WTC11 (cell line): Measurements from ENCODE around the gene NCKAP5L. TPM values are rescaled to one million over a fixed set of nuclear protein-coding genes. Genes with fewer than 3 reads are reported as not detected.

Experiments used
- ATAC-seq: fragments of 200-7000 bp; cut with Tn5 transposase; 2 replicates; pipeline ENCODE4 v1.10.0; 2021; ENCODE audit warnings: mild to moderate bottlenecking, moderate library complexity
- CTCF ChIA-PET: fragments of 300-600 bp; sonication (Branson Sonifier 250); formaldehyde crosslinking; loops from one replicate; lab custom pipeline; 2021; ENCODE audit warnings: antibody characterized with exemption; lab: Charles Lee
- POLR2A ChIA-PET: fragments of 350-600 bp; sonication (Branson Sonifier 250); formaldehyde crosslinking; loops from one replicate; lab custom pipeline; 2021; ENCODE audit warnings: antibody characterized with exemption; lab: Charles Lee
- DNase-seq: peaks from one replicate; pipeline ENCODE4 v3.0.0; 2021; ENCODE audit warnings: low spot score
- H3K27ac Mint-ChIP-seq: 2 replicates; pipeline ENCODE4 v1.8.0; 2021; ENCODE audit warnings: mixed read lengths
- H3K27me3 Mint-ChIP-seq: 2 replicates; pipeline ENCODE4 v1.8.0; 2021; ENCODE audit warnings: low read depth, mild to moderate bottlenecking, moderate library complexity, mixed read lengths
- H3K36me3 Mint-ChIP-seq: 2 replicates; pipeline ENCODE4 v1.8.0; 2021; ENCODE audit warnings: mixed read lengths
- H3K4me1 Mint-ChIP-seq: 2 replicates; pipeline ENCODE4 v1.8.0; 2022; ENCODE audit warnings: mixed read lengths
- H3K4me3 Mint-ChIP-seq: 2 replicates; pipeline ENCODE4 v1.8.0; 2021; ENCODE audit warnings: mild to moderate bottlenecking, moderate library complexity, mixed read lengths
- H3K9me3 Mint-ChIP-seq: 2 replicates; pipeline ENCODE4 v1.8.0; 2021; ENCODE audit warnings: mixed read lengths
- ARID4B ChIP-seq: sonication (generic); formaldehyde crosslinking; IDR thresholded peaks from 2 replicates; pipeline ENCODE4 v1.8.0; 2023; ENCODE audit warnings: missing genetic modification reagents, mild to moderate bottlenecking, borderline replicate concordance
- ATF2 ChIP-seq: sonication (generic); formaldehyde crosslinking; IDR thresholded peaks from 2 replicates; pipeline ENCODE4 v1.8.1; 2022; ENCODE audit warnings: low read depth, missing genetic modification reagents, borderline replicate concordance
- ATF3 ChIP-seq: sonication (generic); formaldehyde crosslinking; conservative IDR thresholded peaks from 2 replicates; pipeline ENCODE4 v1.8.1; 2022; ENCODE audit warnings: mild to moderate bottlenecking, missing genetic modification reagents
- ATF6 ChIP-seq: sonication (generic); formaldehyde crosslinking; IDR thresholded peaks from 2 replicates; pipeline ENCODE4 v1.8.1; 2023; ENCODE audit warnings: mild to moderate bottlenecking, missing genetic modification reagents
- CDX4 ChIP-seq: fragments of 250-450 bp; sonication (Bioruptor Pico); IDR thresholded peaks from 2 replicates; pipeline ENCODE4 v1.9.0; 2021; ENCODE audit warnings: moderate library complexity, mild to moderate bottlenecking, inconsistent platforms, borderline replicate concordance
- CREB1 ChIP-seq: sonication (generic); formaldehyde crosslinking; IDR thresholded peaks from 2 replicates; pipeline ENCODE4 v1.8.0; 2023; ENCODE audit warnings: mild to moderate bottlenecking, missing genetic modification reagents
- ELF4 ChIP-seq: sonication (generic); formaldehyde crosslinking; IDR thresholded peaks from 2 replicates; pipeline ENCODE4 v1.8.1; 2022; ENCODE audit warnings: low read depth, mild to moderate bottlenecking, moderate library complexity, missing genetic modification reagents
- EMX1 ChIP-seq: fragments of 250-450 bp; sonication (Bioruptor Pico); IDR thresholded peaks from 2 replicates; pipeline ENCODE4 v1.8.0; 2021; ENCODE audit warnings: mild to moderate bottlenecking
- FOXJ3 ChIP-seq: sonication (generic); formaldehyde crosslinking; IDR thresholded peaks from 2 replicates; pipeline ENCODE4 v1.9.0; 2021; ENCODE audit warnings: missing genetic modification reagents, mild to moderate bottlenecking, borderline replicate concordance
- FOXP1 ChIP-seq: sonication (generic); formaldehyde crosslinking; IDR thresholded peaks from 2 replicates; pipeline ENCODE4 v1.8.0; 2022; ENCODE audit warnings: missing genetic modification reagents, mild to moderate bottlenecking, moderate library complexity, borderline replicate concordance
- JAZF1 ChIP-seq: fragments of 250-450 bp; sonication (Bioruptor Pico); IDR thresholded peaks from 2 replicates; pipeline ENCODE4 v1.9.0; 2021; ENCODE audit warnings: moderate library complexity, mild to moderate bottlenecking, inconsistent platforms
- MYBL2 ChIP-seq: sonication (generic); formaldehyde crosslinking; IDR thresholded peaks from 2 replicates; pipeline ENCODE4 v1.8.1; 2023; ENCODE audit warnings: mild to moderate bottlenecking, moderate library complexity, missing genetic modification reagents
- NFATC4 ChIP-seq: fragments of 250-450 bp; sonication (Bioruptor Pico); IDR thresholded peaks from 2 replicates; pipeline ENCODE4 v1.9.0; 2021; ENCODE audit warnings: mild to moderate bottlenecking
- TP53 ChIP-seq: sonication (generic); formaldehyde crosslinking; IDR thresholded peaks from 2 replicates; pipeline ENCODE4 v1.8.1; 2023; ENCODE audit warnings: mild to moderate bottlenecking, missing genetic modification reagents
- ZNF416 ChIP-seq: fragments of 250-450 bp; sonication (Bioruptor Pico); IDR thresholded peaks from 2 replicates; pipeline ENCODE4 v1.9.0; 2021; ENCODE audit warnings: mild to moderate bottlenecking, inconsistent platforms
- total RNA-seq: library from RNA; stranded (reverse); gene quantifications from 3 replicates; pipeline ENCODE4 v1.2.3, GENCODE V29; 2021
- TF ChIP-seq, protein P1 (sequence below): sonication (generic); formaldehyde crosslinking; IDR thresholded peaks from 2 replicates; pipeline ENCODE4 v1.8.0; 2022; ENCODE audit warnings: mild to moderate bottlenecking, missing genetic modification reagents
- TF ChIP-seq, protein P2 (sequence below): sonication (generic); formaldehyde crosslinking; IDR thresholded peaks from 2 replicates; pipeline ENCODE4 v1.8.0; 2023; ENCODE audit warnings: missing genetic modification reagents
- TF ChIP-seq, protein P3 (sequence below): sonication (generic); formaldehyde crosslinking; IDR thresholded peaks from 2 replicates; pipeline ENCODE4 v1.8.0; 2022; ENCODE audit warnings: mild to moderate bottlenecking, missing genetic modification reagents

NCKAP5L gene
- total RNA-seq, 1 experiment from 2014 or later = 27.8 TPM

DNA sequence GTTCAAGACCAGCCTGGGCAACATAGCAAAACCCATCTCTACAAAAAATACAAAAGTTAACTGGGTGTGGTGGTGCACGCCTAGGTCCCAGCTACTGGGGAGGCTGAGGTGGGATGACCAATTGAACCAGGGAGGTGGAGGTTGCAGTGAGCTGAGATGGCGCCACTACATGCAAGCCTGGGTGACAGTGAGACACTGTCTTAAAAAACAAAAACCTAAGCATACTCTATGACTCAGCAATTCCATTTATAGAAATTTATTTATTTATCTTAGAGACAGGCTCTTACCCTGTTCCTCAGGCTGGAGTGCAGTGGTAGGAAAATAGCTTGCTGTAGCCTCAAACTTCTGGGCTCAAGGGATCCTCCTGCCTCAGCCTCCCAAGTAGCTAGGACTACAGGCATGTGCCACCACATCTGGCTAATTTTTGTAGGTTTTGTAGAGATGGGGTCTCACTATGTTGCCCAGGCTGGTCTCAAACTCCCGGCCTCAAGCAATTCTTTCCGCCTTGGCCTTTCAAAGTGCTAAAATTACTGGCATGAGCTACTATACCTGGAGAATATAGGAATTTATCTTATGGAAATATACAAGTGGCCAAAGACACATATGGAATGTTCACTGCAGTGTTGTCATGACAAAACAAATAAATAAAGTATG is 43.3 kb downstream of the NCKAP5L start:
- Mint-ChIP-seq H3K4me1 (peaks cover 2% of the 10 kb centered on the region), H3K9me3 (peaks cover 9% of the 10 kb centered on the region), H3K27me3 (peaks cover 14% of the 10 kb centered on the region), H3K27ac (no peak overlapping the region), H3K36me3 (peaks cover 6% of the 10 kb centered on the region), H3K4me3 (no peak overlapping the region)
- POLR2A ChIA-PET = no interaction called here
- DNase-seq (no peak), ATAC-seq (no peak)
- TF ChIP-seq ATF6 (CRISPR knock-in tag) = no peak
- no peak for TF ChIP-seq JAZF1 (CRISPR knock-in tag)
- TF ChIP-seq ATF2 (CRISPR knock-in tag) = no peak
- TF ChIP-seq, protein P1, sequence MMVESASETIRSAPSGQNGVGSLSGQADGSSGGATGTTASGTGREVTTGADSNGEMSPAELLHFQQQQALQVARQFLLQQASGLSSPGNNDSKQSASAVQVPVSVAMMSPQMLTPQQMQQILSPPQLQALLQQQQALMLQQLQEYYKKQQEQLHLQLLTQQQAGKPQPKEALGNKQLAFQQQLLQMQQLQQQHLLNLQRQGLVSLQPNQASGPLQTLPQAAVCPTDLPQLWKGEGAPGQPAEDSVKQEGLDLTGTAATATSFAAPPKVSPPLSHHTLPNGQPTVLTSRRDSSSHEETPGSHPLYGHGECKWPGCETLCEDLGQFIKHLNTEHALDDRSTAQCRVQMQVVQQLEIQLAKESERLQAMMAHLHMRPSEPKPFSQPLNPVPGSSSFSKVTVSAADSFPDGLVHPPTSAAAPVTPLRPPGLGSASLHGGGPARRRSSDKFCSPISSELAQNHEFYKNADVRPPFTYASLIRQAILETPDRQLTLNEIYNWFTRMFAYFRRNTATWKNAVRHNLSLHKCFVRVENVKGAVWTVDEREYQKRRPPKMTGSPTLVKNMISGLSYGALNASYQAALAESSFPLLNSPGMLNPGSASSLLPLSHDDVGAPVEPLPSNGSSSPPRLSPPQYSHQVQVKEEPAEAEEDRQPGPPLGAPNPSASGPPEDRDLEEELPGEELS (CRISPR knock-in tag) = no peak
- no peak for TF ChIP-seq ARID4B (CRISPR knock-in tag)
- no peak for TF ChIP-seq CREB1 (CRISPR knock-in tag)
- TF ChIP-seq ATF3 = no peak
- TF ChIP-seq FOXP1 (CRISPR knock-in tag) = no peak
- TF ChIP-seq, protein P2, sequence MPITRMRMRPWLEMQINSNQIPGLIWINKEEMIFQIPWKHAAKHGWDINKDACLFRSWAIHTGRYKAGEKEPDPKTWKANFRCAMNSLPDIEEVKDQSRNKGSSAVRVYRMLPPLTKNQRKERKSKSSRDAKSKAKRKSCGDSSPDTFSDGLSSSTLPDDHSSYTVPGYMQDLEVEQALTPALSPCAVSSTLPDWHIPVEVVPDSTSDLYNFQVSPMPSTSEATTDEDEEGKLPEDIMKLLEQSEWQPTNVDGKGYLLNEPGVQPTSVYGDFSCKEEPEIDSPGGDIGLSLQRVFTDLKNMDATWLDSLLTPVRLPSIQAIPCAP (CRISPR knock-in tag) = no peak
- TF ChIP-seq NFATC4 (CRISPR knock-in tag) = no peak
- no peak for TF ChIP-seq ELF4 (CRISPR knock-in tag)
- TF ChIP-seq MYBL2 (CRISPR knock-in tag) = no peak
- TF ChIP-seq, protein P3, sequence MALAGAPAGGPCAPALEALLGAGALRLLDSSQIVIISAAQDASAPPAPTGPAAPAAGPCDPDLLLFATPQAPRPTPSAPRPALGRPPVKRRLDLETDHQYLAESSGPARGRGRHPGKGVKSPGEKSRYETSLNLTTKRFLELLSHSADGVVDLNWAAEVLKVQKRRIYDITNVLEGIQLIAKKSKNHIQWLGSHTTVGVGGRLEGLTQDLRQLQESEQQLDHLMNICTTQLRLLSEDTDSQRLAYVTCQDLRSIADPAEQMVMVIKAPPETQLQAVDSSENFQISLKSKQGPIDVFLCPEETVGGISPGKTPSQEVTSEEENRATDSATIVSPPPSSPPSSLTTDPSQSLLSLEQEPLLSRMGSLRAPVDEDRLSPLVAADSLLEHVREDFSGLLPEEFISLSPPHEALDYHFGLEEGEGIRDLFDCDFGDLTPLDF (CRISPR knock-in tag) = no peak
- no peak for TF ChIP-seq CDX4 (CRISPR knock-in tag)
- no peak for TF ChIP-seq ZNF416
- TF ChIP-seq EMX1 (CRISPR knock-in tag) = no peak
- no peak for TF ChIP-seq FOXJ3
- TF ChIP-seq TP53 (CRISPR knock-in tag) = no peak
- CTCF ChIA-PET = interaction anchor here (0.5 to 1.2 kb wide), 3 partner anchors 35 to 161 kb away, joined by 3 to 4 read pairs (median 3); partner anchors contain the start of gene TMBIM6
